ENCODE results near the gene EML4. TPM values are rescaled to one million over a fixed set of nuclear protein-coding genes. Genes with fewer than 3 reads are reported as not detected.
A peak's percentile ranks its signal among the peaks of the same experiment; 100 is the strongest.

The EML4 gene
- total and polyA plus RNA-seq, 10 of the 15 experiments (the other 5 are each of a cell fraction or from before 2014, with no cell fraction given) = 23.1 to 91.3 (median 77.4) TPM

DNA sequence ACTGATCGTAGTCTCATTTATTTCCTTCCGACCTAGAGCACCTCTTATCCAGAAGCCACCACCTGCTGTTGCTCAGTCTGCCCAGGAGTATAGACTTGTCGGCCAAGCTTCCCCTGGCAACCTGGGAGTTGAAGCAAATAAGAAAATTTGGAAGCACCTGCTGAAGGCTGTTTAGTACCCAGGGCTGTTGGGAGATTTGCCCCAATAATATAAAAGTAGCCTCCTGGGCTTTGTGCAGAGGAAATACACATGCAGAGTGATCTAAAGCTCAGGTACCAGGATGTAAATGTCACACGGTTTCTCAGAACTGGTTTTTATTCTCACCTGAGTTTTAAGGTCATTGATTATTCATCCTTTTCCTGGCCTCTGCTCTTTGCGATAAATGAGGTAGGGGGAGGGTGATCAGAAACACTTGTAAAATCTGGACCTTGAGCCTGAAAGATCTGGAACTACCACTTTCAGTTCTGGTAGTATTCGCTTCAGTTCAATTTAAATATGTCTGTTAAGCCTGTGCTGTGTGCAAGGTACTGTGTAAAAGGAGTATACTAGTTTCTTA lies 192.7 kb downstream of the EML4 start:
- H3K9ac ChIP-seq (ENCODE audit: control insufficient read depth, insufficient read depth, low read length) = no peak overlapping the region
- peak overlapping the region; percentile 92 for H2AFZ ChIP-seq (ENCODE audit: control insufficient read depth, low read depth, low read length)
- ChIA-PET CTCF (interaction anchor here (1.1 to 1.6 kb wide), 3 partner anchors 13 to 265 kb away, joined by 3 to 7 read pairs (median 7); no protein-coding TSS in a partner anchor), SMC1A (ENCODE audit: uncharacterized antibody, unreplicated experiment) (interaction anchor here (0.9 to 1.3 kb wide), 5 partner anchors 18 to 266 kb away, joined by 3 to 5 read pairs (median 3); no protein-coding TSS in a partner anchor), RAD21 (ENCODE audit: unreplicated experiment) (interaction anchor here (0.7 to 1.1 kb wide), 2 partner anchors 267 to 270 kb away, joined by 3 to 4 read pairs; no protein-coding TSS in a partner anchor), POLR2A (no interaction called here)
- DNase-seq (ENCODE audit: low read depth, low spot score) (no peak), FAIRE-seq (peak; percentile 49), ATAC-seq (0 out of 3 replicates have a peak, but pooled peaks have one; percentile 3)
- H3K4me2 ChIP-seq (ENCODE audit: control insufficient read depth, insufficient read depth) = peak overlapping the region; percentile 90
- peaks cover 42% of the 10 kb centered on the region for H3K79me2 ChIP-seq (ENCODE audit: control insufficient read depth, insufficient read depth, low read length)
- H3K27ac ChIP-seq (ENCODE audit: control insufficient read depth, insufficient read depth) = no peak overlapping the region
- TF ChIP-seq, protein P1, sequence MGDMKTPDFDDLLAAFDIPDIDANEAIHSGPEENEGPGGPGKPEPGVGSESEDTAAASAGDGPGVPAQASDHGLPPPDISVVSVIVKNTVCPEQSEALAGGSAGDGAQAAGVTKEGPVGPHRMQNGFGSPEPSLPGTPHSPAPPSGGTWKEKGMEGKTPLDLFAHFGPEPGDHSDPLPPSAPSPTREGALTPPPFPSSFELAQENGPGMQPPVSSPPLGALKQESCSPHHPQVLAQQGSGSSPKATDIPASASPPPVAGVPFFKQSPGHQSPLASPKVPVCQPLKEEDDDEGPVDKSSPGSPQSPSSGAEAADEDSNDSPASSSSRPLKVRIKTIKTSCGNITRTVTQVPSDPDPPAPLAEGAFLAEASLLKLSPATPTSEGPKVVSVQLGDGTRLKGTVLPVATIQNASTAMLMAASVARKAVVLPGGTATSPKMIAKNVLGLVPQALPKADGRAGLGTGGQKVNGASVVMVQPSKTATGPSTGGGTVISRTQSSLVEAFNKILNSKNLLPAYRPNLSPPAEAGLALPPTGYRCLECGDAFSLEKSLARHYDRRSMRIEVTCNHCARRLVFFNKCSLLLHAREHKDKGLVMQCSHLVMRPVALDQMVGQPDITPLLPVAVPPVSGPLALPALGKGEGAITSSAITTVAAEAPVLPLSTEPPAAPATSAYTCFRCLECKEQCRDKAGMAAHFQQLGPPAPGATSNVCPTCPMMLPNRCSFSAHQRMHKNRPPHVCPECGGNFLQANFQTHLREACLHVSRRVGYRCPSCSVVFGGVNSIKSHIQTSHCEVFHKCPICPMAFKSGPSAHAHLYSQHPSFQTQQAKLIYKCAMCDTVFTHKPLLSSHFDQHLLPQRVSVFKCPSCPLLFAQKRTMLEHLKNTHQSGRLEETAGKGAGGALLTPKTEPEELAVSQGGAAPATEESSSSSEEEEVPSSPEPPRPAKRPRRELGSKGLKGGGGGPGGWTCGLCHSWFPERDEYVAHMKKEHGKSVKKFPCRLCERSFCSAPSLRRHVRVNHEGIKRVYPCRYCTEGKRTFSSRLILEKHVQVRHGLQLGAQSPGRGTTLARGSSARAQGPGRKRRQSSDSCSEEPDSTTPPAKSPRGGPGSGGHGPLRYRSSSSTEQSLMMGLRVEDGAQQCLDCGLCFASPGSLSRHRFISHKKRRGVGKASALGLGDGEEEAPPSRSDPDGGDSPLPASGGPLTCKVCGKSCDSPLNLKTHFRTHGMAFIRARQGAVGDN (IDR thresholded peaks at IDR 0.05) = no peak
- no peak for TF ChIP-seq CHD2 (IDR thresholded peaks at IDR 0.05; ENCODE audit: borderline replicate concordance, low read depth, low read length)
- TF ChIP-seq TCF3 (IDR thresholded peaks at IDR 0.05; ENCODE audit: borderline replicate concordance, insufficient read depth, low read depth, low read length) = no peak
- no peak for TF ChIP-seq ESRRA (IDR thresholded peaks at IDR 0.05; ENCODE audit: low read length)
- no peak for TF ChIP-seq GATAD2B (conservative IDR thresholded peaks at IDR 0.05; ENCODE audit: low read depth)
- no peak for TF ChIP-seq JUND (IDR thresholded peaks at IDR 0.05; ENCODE audit: low read depth, low read length)
- no peak for TF ChIP-seq HCFC1 (IDR thresholded peaks at IDR 0.05; ENCODE audit: low read length)
- no peak for TF ChIP-seq SIX5 (IDR thresholded peaks at IDR 0.05; ENCODE audit: low read depth, low read length, severe bottlenecking)
- TF ChIP-seq CHD4 (IDR thresholded peaks at IDR 0.05) = no peak
- no peak for TF ChIP-seq PAX8 (IDR thresholded peaks at IDR 0.05)
- TF ChIP-seq, protein P2, sequence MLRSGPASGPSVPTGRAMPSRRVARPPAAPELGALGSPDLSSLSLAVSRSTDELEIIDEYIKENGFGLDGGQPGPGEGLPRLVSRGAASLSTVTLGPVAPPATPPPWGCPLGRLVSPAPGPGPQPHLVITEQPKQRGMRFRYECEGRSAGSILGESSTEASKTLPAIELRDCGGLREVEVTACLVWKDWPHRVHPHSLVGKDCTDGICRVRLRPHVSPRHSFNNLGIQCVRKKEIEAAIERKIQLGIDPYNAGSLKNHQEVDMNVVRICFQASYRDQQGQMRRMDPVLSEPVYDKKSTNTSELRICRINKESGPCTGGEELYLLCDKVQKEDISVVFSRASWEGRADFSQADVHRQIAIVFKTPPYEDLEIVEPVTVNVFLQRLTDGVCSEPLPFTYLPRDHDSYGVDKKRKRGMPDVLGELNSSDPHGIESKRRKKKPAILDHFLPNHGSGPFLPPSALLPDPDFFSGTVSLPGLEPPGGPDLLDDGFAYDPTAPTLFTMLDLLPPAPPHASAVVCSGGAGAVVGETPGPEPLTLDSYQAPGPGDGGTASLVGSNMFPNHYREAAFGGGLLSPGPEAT (IDR thresholded peaks at IDR 0.05; ENCODE audit: low read depth) = no peak
- in situ Hi-C loops (cut with MboI) (no loop called here), intact Hi-C loops (cut with micrococcal nuclease; ENCODE audit: unreplicated experiment) (loop anchor here (2.0 to 10.0 kb wide), 3 partner anchors 265 to 433 kb away; partner anchors contain the start of gene HAAO)
- BruUV-seq (replicated peaks) = no TSS peak
- H3K36me3 ChIP-seq (ENCODE audit: control insufficient read depth in 2 of 2, insufficient read depth in 2 of 2, low read length in 1 of 2) = no peaks in the 10 kb centered on the region
- no peaks in the 10 kb centered on the region for H3K9me3 ChIP-seq (replicated peaks; ENCODE audit: control insufficient read depth, insufficient read depth, low read length)
- peaks cover 10% of the 10 kb centered on the region for H3K4me1 ChIP-seq (ENCODE audit: control insufficient read depth, insufficient read depth, low read length)
- 2% methylated on average over 6 of the region's 6 CpGs for WGBS (ENCODE audit: insufficient coverage, insufficient replicate concordance, low lambda C conversion rate, missing lambda C conversion rate)
- no peaks in the 10 kb centered on the region for H3K27me3 ChIP-seq (replicated peaks in 1 of 2; ENCODE audit: control insufficient read depth in 2 of 2, insufficient read depth in 2 of 2, low read length in 1 of 2)
- H4K20me1 ChIP-seq (ENCODE audit: control insufficient read depth, insufficient read depth) = no peaks in the 10 kb centered on the region
- peak overlapping the region; percentile 70 for H3K4me3 ChIP-seq
